Measurements from ENCODE around the gene ABHD18. TPM values are rescaled to one million over a fixed set of nuclear protein-coding genes. Genes with fewer than 3 reads are reported as not detected.
A peak's percentile ranks its signal among the peaks of the same experiment; 100 is the strongest.

Gene ABHD18
- total RNA-seq, 1 experiment from 2014 or later: 16.3 TPM

DNA sequence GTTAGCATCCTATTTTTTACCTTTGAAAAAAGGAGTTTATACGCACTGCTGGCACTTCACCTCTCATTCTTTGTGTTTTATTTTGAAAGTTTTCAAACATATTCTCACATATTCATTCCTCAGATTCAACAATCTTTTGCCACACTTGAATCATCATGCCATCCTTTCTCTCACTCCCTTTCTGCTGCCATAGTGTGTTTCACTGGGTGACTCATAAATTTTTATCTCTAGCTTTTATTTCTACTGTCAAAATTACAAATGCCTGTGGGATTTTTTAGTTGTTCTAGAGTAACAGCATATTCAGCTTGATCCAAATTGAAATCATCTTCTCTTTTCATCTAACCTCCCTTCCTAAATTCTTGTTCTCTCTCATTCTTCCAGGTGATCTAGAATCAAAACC is 28.2 kb upstream of the ABHD18 start:
- peaks cover 2 to 15% (median 11%) of the 10 kb centered on the region in 3 experiments; a peak in 4 of 7 replicates for H3K36me3 Mint-ChIP-seq (ENCODE audit: insufficient read depth in 1 of 3, low read depth in 3 of 3)
- no peak overlapping the region for H3K14ac ChIP-seq (ENCODE audit: insufficient read depth, low read length)
- H2AFZ ChIP-seq (ENCODE audit: low read length): no peak overlapping the region
- H2BK20ac ChIP-seq (ENCODE audit: low read depth, low read length, poor library complexity, severe bottlenecking): no peak overlapping the region
- no peak overlapping the region for H3K23ac ChIP-seq (ENCODE audit: insufficient read length, low read depth, low read length)
- H4K5ac ChIP-seq (ENCODE audit: insufficient read length, low read depth, low read length): no peak overlapping the region
- H3K27me3 ChIP-seq (ENCODE audit: insufficient read depth, low read length): no peaks in the 10 kb centered on the region
- H3K4ac ChIP-seq (ENCODE audit: low read depth, low read length): no peak overlapping the region
- no peaks in the 10 kb centered on the region for H3K9me3 Mint-ChIP-seq
- H4K20me1 ChIP-seq (ENCODE audit: control insufficient read depth, insufficient read depth, insufficient read length): no peaks in the 10 kb centered on the region
- H3K9me3 ChIP-seq (ENCODE audit: control insufficient read depth, low read depth, low read length): no peaks in the 10 kb centered on the region
- H3K23me2 ChIP-seq (ENCODE audit: insufficient read length, low read depth, low read length, poor library complexity, severe bottlenecking): no peaks in the 10 kb centered on the region
- H3K18ac ChIP-seq (ENCODE audit: insufficient read length, low read depth, low read length): no peak overlapping the region
- no peak overlapping the region for H4K8ac ChIP-seq (replicated peaks; ENCODE audit: insufficient read length, low read depth, low read length)
- no peaks in the 10 kb centered on the region for H3K4me1 Mint-ChIP-seq
- no peak overlapping the region for H2BK120ac ChIP-seq (ENCODE audit: low read depth, low read length, poor library complexity, severe bottlenecking)
- no peaks in the 10 kb centered on the region for H3K79me1 ChIP-seq (ENCODE audit: insufficient read depth, low read depth, low read length, poor library complexity, severe bottlenecking)
- no peak overlapping the region for H2BK12ac ChIP-seq (ENCODE audit: insufficient read length, low read depth, low read length)
- no peaks in the 10 kb centered on the region for H3K4me1 ChIP-seq (ENCODE audit: insufficient read depth, low read length)
- no peak for DNase-seq
- no peak overlapping the region for H2AK5ac ChIP-seq (ENCODE audit: insufficient read length, low read length)
- H3T11ph ChIP-seq (ENCODE audit: low read length): no peak overlapping the region
- H3K79me2 ChIP-seq (ENCODE audit: insufficient read depth, low read length): no peaks in the 10 kb centered on the region
- TF ChIP-seq, protein P1, sequence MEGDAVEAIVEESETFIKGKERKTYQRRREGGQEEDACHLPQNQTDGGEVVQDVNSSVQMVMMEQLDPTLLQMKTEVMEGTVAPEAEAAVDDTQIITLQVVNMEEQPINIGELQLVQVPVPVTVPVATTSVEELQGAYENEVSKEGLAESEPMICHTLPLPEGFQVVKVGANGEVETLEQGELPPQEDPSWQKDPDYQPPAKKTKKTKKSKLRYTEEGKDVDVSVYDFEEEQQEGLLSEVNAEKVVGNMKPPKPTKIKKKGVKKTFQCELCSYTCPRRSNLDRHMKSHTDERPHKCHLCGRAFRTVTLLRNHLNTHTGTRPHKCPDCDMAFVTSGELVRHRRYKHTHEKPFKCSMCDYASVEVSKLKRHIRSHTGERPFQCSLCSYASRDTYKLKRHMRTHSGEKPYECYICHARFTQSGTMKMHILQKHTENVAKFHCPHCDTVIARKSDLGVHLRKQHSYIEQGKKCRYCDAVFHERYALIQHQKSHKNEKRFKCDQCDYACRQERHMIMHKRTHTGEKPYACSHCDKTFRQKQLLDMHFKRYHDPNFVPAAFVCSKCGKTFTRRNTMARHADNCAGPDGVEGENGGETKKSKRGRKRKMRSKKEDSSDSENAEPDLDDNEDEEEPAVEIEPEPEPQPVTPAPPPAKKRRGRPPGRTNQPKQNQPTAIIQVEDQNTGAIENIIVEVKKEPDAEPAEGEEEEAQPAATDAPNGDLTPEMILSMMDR (conservative IDR thresholded peaks at IDR 0.05): no peak
- WGBS (ENCODE audit: extremely low coverage, insufficient read length, low lambda C conversion rate): no CpG with 5 or more reads among the region's 1 CpG
- no peak overlapping the region for H4K91ac ChIP-seq (ENCODE audit: insufficient read length, low read depth, low read length)
- H3K4me2 ChIP-seq (ENCODE audit: insufficient read depth, insufficient read length, low read length): no peak overlapping the region
- no peaks in the 10 kb centered on the region for H3K27me3 Mint-ChIP-seq (ENCODE audit: low read depth)
- no peak overlapping the region for H3K27ac ChIP-seq (ENCODE audit: insufficient read length, low read depth, low read length)
- H2BK5ac ChIP-seq (ENCODE audit: insufficient read length, low read length): no peak overlapping the region
- H2BK15ac ChIP-seq (ENCODE audit: low read depth, low read length): no peak overlapping the region
- H3K56ac ChIP-seq (ENCODE audit: insufficient read length, low read depth, low read length): no peak overlapping the region
- H3K4me3 Mint-ChIP-seq: no peak overlapping the region
- no peak overlapping the region for H3K9ac ChIP-seq (ENCODE audit: extremely low read depth, insufficient read length, low read length)
- H3K27ac Mint-ChIP-seq: peak overlapping the region in 1 of 3 experiments; percentile 13; a peak in 1 of 7 replicates
